SKM-1 (cell line): ENCODE measurements around the gene PANX2.
A peak's percentile ranks its signal among the peaks of the same experiment; 100 is the strongest.
"Not testable (repeated sequence)": the region's sequence is repeated elsewhere in the genome, so short reads cannot be mapped to it uniquely, and the experiment has no call there.

ENCODE experiments used
- DNase-seq: peaks from one replicate; lab custom pipeline; 2025; ENCODE audit not compliant: unreplicated experiment; lab: John Stamatoyannopoulos, UW

Gene PANX2

DNA sequence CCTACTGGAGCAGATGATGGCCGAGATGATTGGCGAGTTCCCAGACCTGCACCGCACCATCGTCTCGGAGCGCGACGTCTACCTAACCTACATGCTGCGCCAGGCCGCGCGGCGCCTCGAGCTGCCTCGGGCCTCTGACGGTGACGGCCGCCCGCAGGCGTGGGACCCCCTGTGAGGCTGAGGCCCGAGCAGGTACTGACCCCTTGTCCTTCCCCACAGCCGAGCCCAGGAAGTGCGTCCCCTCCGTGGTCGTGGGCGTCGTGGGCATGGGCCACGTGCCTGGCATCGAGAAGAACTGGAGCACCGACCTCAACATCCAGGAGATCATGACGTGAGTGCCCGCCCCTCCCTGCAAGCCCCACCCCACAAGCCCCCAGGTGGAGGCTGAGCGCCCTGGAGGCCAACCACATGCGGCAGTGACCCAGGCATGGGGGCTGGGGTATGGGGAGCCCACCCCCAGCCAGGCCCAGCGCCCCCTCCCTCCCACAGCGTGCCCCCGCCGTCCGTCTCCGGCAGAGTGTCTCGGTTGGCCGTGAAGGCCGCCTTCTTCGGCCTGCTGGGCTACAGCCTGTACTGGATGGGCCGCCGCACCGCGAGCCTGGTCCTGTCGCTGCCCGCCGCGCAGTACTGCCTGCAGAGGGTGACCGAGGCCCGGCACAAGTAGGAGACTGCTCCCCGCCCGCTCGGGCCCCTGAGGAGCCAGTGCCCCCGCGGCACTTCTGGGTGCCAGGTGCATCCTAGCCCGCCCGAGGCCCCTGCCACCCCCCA is 27.5 kb downstream of the PANX2 start:
- DNase-seq: no peak

GRCh38 chr22:50198624-50199017 is 28.1 kb downstream of the PANX2 start:
- no peak for DNase-seq

GRCh38 chr22:50199251-50199721 is 28.8 kb downstream of the PANX2 start:
- no peak for DNase-seq

DNA sequence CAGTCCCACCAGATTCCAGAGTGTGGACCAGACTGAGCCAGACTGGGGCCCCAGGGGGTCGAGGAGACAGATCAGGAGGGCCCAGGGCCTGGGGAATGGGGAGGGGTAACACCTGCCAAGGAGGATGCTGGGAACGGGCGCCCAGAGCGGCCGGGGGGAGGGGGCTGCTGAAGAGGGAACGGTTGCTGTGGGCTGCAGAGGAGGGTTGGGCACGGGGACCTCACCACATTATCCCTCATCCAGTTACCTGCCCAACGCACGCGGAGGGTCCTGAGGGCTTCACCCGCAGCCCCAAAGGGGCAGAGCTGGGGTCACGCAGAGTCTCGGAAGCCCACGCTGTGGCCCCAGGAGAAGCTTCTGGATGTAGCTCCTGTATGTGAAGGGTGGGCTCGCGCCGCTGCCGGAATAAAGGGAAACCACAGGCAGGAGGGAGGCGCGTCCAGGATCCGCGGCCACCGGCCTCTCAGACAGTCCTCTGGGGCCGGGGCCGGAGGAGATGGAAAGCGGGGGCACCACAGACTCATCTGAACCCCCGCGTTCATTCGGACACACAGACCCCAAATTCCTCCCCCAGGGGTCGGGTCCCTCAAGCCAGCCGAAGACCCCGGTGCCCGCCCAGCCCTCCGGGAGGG is 29.4 kb downstream of the PANX2 start:
- no peak for DNase-seq

DNA sequence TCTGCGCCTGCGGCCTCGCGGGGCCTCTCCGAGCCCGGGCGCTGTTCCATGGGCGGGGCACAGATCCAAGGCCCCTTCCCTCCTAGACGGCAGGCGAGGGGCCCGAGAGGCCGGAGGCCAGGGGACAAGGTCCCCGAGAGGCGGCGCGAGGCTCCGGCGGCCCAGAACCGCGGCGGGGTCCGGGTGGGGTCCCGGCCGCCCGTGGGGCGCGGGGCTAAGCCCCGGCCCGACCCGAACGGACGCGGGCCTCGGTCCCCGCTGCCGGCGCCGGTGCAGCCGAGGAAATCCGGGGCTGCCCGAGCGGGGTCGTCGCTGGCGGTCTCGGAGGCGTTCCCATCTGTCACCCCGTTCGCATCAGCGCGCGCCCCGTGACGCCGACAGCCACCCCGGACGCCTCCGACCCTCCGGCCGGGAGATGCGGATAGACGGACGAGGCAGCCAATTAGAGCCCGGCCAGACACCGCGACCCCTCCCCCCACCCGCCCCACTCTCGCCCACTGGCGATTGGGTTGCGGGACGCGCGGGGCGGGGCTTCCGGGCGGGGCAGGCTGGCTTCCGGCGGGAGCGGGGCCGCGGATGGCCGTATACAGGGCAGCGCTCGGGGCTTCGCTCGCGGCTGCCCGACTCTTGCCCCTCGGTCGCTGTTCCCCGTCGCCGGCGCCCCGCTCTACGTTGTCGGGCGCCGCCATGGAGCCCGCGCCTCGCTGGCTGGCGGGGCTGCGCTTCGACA is 30.1 kb downstream of the PANX2 start, which contains the start of gene SELENOO:
SELENOO (plus strand) TSS at position 551 of the 730 bp plus-strand sequence; CDS start at position 577, 26 bp downstream.
- DNase-seq: peak; percentile 57

GRCh38 chr22:50201191-50202129 is 30.9 kb downstream of the PANX2 start:
- DNase-seq: no peak

DNA sequence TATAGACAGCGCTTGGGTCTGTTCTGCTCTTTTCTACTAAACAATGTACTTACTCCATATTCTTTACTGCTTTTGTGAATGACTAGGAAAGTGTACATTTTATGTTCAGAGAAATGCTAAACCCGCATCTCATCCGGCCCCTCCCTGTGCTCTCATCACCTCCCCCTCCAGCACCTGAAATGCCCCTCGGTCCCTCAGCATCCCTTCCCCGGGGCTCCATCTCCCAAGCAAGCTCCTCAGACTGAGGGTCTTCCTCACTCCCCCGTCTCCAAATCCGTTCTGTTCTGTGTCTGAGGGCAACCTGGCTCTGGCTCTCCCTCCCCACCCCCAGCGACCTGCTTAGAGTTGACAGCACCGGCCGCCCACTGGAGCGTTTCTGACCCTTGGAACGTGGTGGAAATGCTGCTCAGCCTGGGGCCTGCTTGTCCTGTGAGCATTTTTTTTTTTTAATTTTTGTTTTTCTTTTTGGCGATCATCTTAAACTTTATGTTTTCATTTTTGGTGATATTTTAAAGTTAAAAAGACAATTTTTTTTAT is 31.7 kb downstream of the PANX2 start:
- no peak for DNase-seq

- no peak for DNase-seq
Observed at GRCh38 chr22:50203288-50203687, 32.8 kb downstream of the PANX2 start.

GRCh38 chr22:50204571-50204970 is 34.0 kb downstream of the PANX2 start:
- DNase-seq: no peak

DNA sequence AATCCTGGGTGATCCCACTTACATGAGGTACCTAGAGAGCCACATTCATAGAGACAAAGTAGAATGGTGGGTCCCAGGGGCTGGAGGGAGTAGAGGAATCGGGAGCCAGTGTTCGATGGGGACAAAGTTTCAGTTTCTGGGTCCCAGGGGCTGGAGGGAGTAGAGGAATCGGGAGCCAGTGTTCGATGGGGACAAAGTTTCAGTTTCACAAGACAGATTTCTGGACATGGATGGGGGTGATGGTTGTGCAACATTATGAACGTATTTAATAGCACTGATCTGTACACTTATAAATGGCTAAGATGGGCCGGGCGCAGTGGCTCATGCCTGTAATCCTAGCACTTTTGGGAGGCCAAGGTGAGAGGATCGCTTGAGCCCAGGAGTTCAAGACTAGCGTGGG is 34.5 kb downstream of the PANX2 start:
- DNase-seq: not testable (repeated sequence)

GRCh38 chr22:50205781-50206569 is 35.4 kb downstream of the PANX2 start:
- DNase-seq: no peak

DNA sequence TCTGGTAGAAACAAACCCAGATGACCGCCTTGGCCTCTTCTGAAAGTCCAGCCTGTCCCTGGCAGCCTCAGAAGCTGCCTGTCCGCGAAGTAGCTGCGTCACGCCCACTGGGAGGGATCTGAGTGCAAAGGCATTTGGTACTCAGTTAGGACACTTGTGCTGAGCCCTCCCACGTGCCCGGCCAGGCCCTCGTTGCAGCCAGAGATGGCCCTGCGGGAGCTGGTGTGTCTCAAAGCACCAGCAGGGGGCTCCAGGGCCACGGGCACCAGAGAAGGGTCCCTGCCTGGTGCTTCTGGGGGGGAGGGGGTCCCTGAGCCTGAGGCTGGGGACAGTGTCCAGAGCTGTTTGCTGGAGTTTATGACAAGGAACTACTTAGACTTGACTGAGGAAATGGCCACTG is 36.1 kb downstream of the PANX2 start:
- no peak for DNase-seq

- no peak for DNase-seq
Observed at GRCh38 chr22:50207383-50208140, 37.0 kb downstream of the PANX2 start.

- no peak for DNase-seq
Observed at GRCh38 chr22:50208430-50208938, 38.0 kb downstream of the PANX2 start.

GRCh38 chr22:50208939-50209892 is 38.7 kb downstream of the PANX2 start:
- DNase-seq: no peak

DNA sequence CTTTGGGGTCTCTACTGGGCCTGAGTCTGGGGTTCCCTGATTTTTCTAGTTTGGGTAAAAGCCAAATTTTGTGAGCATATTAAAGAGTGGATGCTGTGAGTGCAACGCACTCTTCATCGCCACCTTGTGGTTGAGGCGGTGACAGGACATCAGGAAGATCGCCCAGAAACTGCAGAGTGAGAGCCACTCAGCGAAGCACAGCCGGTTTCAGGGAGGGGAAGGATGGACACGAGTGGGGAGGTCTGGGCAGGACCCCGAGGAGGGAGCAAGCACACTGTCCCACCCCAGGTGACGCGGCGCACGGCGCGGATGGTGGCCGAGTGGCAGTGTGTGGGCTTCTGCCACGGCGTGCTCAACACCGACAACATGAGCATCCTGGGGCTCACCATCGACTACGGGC is 39.4 kb downstream of the PANX2 start:
- DNase-seq: no peak

- DNase-seq: no peak
Observed at GRCh38 chr22:50210378-50211139, 40.0 kb downstream of the PANX2 start.
